ENCODE data around the gene MOSPD3. TPM values are rescaled to one million over a fixed set of nuclear protein-coding genes. Genes with fewer than 3 reads are reported as not detected.

MOSPD3 gene
- total and polyA plus RNA-seq, 2 of the 13 experiments (the other 11 are each of a cell fraction or from before 2014, with no cell fraction given): 7.6 to 8.8 TPM

- TF ChIP-seq ZNF839 (CRISPR knock-in tag; IDR thresholded peaks at IDR 0.05; ENCODE audit: borderline replicate concordance) (no peak), KMT2B (CRISPR knock-in tag; IDR thresholded peaks at IDR 0.05) (no peak), MBD4 (IDR thresholded peaks at IDR 0.05; ENCODE audit: borderline replicate concordance, low read length) (no peak), ZIK1 (CRISPR knock-in tag; IDR thresholded peaks at IDR 0.05; ENCODE audit: borderline replicate concordance, low read depth) (no peak), CBX1 (IDR thresholded peaks at IDR 0.05; ENCODE audit: low read depth) (no peak), TEAD2 (CRISPR knock-in tag; IDR thresholded peaks at IDR 0.05) (no peak), SALL2 (CRISPR knock-in tag; IDR thresholded peaks at IDR 0.05) (no peak), TMF1 (CRISPR knock-in tag; IDR thresholded peaks at IDR 0.05; ENCODE audit: low read depth) (no peak), CREM (IDR thresholded peaks at IDR 0.05) (no peak), CREM (CRISPR knock-in tag; IDR thresholded peaks at IDR 0.05) (no peak), GATAD2A (CRISPR knock-in tag; IDR thresholded peaks at IDR 0.05) (no peak), MXI1 (IDR thresholded peaks at IDR 0.05; ENCODE audit: borderline replicate concordance, low read depth, low read length) (peak; percentile 18; the same call in 1 of the 3 replicates), ZFP37 (CRISPR knock-in tag; IDR thresholded peaks at IDR 0.05; ENCODE audit: borderline replicate concordance) (no peak), ZMYM3 (CRISPR knock-in tag; IDR thresholded peaks at IDR 0.05) (0 out of 2 replicates have a peak, but pooled peaks have one; percentile 6), ELF3 (CRISPR knock-in tag; IDR thresholded peaks at IDR 0.05) (no peak), MLLT10 (CRISPR knock-in tag; IDR thresholded peaks at IDR 0.05) (no peak), AHR (CRISPR knock-in tag; IDR thresholded peaks at IDR 0.05) (no peak), ZNF547 (CRISPR knock-in tag; IDR thresholded peaks at IDR 0.05) (no peak), ZNF337 (CRISPR knock-in tag; IDR thresholded peaks at IDR 0.05; ENCODE audit: borderline replicate concordance, low read depth) (no peak), ZFP1 (CRISPR knock-in tag; IDR thresholded peaks at IDR 0.05) (no peak), XRCC5 (optimal IDR thresholded peaks at IDR 0.05; ENCODE audit: low read length) (peak; percentile 18), KDM1A (CRISPR knock-in tag; IDR thresholded peaks at IDR 0.05) (no peak), SUZ12 (IDR thresholded peaks at IDR 0.05; ENCODE audit: low read depth, low read length) (no peak)
- TF ChIP-seq, protein P1, sequence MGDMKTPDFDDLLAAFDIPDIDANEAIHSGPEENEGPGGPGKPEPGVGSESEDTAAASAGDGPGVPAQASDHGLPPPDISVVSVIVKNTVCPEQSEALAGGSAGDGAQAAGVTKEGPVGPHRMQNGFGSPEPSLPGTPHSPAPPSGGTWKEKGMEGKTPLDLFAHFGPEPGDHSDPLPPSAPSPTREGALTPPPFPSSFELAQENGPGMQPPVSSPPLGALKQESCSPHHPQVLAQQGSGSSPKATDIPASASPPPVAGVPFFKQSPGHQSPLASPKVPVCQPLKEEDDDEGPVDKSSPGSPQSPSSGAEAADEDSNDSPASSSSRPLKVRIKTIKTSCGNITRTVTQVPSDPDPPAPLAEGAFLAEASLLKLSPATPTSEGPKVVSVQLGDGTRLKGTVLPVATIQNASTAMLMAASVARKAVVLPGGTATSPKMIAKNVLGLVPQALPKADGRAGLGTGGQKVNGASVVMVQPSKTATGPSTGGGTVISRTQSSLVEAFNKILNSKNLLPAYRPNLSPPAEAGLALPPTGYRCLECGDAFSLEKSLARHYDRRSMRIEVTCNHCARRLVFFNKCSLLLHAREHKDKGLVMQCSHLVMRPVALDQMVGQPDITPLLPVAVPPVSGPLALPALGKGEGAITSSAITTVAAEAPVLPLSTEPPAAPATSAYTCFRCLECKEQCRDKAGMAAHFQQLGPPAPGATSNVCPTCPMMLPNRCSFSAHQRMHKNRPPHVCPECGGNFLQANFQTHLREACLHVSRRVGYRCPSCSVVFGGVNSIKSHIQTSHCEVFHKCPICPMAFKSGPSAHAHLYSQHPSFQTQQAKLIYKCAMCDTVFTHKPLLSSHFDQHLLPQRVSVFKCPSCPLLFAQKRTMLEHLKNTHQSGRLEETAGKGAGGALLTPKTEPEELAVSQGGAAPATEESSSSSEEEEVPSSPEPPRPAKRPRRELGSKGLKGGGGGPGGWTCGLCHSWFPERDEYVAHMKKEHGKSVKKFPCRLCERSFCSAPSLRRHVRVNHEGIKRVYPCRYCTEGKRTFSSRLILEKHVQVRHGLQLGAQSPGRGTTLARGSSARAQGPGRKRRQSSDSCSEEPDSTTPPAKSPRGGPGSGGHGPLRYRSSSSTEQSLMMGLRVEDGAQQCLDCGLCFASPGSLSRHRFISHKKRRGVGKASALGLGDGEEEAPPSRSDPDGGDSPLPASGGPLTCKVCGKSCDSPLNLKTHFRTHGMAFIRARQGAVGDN (CRISPR knock-in tag; IDR thresholded peaks at IDR 0.05): peak; percentile 60; the same call in 1 of the 2 replicates
- TF ChIP-seq, protein P2, sequence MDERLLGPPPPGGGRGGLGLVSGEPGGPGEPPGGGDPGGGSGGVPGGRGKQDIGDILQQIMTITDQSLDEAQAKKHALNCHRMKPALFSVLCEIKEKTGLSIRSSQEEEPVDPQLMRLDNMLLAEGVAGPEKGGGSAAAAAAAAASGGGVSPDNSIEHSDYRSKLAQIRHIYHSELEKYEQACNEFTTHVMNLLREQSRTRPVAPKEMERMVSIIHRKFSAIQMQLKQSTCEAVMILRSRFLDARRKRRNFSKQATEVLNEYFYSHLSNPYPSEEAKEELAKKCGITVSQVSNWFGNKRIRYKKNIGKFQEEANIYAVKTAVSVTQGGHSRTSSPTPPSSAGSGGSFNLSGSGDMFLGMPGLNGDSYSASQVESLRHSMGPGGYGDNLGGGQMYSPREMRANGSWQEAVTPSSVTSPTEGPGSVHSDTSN (CRISPR knock-in tag; IDR thresholded peaks at IDR 0.05): no peak
- TF ChIP-seq, protein P3, sequence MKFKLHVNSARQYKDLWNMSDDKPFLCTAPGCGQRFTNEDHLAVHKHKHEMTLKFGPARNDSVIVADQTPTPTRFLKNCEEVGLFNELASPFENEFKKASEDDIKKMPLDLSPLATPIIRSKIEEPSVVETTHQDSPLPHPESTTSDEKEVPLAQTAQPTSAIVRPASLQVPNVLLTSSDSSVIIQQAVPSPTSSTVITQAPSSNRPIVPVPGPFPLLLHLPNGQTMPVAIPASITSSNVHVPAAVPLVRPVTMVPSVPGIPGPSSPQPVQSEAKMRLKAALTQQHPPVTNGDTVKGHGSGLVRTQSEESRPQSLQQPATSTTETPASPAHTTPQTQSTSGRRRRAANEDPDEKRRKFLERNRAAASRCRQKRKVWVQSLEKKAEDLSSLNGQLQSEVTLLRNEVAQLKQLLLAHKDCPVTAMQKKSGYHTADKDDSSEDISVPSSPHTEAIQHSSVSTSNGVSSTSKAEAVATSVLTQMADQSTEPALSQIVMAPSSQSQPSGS (CRISPR knock-in tag; IDR thresholded peaks at IDR 0.05): no peak
- TF ChIP-seq, protein P4, sequence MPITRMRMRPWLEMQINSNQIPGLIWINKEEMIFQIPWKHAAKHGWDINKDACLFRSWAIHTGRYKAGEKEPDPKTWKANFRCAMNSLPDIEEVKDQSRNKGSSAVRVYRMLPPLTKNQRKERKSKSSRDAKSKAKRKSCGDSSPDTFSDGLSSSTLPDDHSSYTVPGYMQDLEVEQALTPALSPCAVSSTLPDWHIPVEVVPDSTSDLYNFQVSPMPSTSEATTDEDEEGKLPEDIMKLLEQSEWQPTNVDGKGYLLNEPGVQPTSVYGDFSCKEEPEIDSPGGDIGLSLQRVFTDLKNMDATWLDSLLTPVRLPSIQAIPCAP (CRISPR knock-in tag; IDR thresholded peaks at IDR 0.05; ENCODE audit: low read depth): no peak
Observed at GRCh38 chr7:100642534-100642907, 30.2 kb downstream of the MOSPD3 start (continued).
